HEK293 (cell line): ENCODE measurements around the gene BPHL.

Source experiments
- CTCF ChIA-PET: fragments of 350-600 bp; formaldehyde crosslinking; extraction: SDS; loops from one replicate; lab custom pipeline; 2021; ENCODE audit warnings: antibody characterized with exemption; lab: Yijun Ruan, JAX
- POLR2A ChIA-PET: fragments of 300-600 bp; formaldehyde crosslinking; extraction: SDS; loops from one replicate; lab custom pipeline; 2020; ENCODE audit warnings: antibody characterized with exemption, inconsistent platforms; lab: Yijun Ruan, JAX
- H3K27ac ChIP-seq: fragments of 200-500 bp; sonication (Bioruptor generic); 2 replicates; pipeline ENCODE4 v1.5.1; 2014; ENCODE audit warnings: low read depth, low read length, control low read depth, inconsistent platforms; ENCODE audit errors: extremely low read depth
- H3K36me3 ChIP-seq, 2 experiments: fragments of 200-500 bp in 1 of 2; sonication (Bioruptor generic) in 1 of 2; 1 replicate in 1 of 2; 2 replicates in 1 of 2; pipeline ENCODE4 v1.5.1; 2014 to 2017; ENCODE audit warnings: inconsistent platforms in 2 of 2, low read length in 2 of 2; ENCODE audit not compliant: control insufficient read depth in 2 of 2, insufficient read depth in 1 of 2
- H3K4me1 ChIP-seq: fragments of 200-500 bp; sonication (Bioruptor generic); 2 replicates; pipeline ENCODE4 v1.5.1; 2014; ENCODE audit warnings: mild to moderate bottlenecking, low read length, inconsistent platforms; ENCODE audit not compliant: control insufficient read depth, insufficient read depth
- H3K4me3 ChIP-seq: 2 replicates; pipeline ENCODE4 v1.5.1; 2011; ENCODE audit warnings: low read depth, mild to moderate bottlenecking, control low read depth, low read length, moderate library complexity
- H3K9me3 ChIP-seq: fragments of 200-500 bp; sonication (Bioruptor generic); 2 replicates; pipeline ENCODE4 v1.5.1; 2014; ENCODE audit warnings: low read depth, low read length, inconsistent platforms; ENCODE audit not compliant: control insufficient read depth, insufficient read depth
- IKZF3 ChIP-seq: fragments of 450-650 bp; IDR thresholded peaks from 2 replicates; pipeline ENCODE4 v1.5.0; 2018; ENCODE audit warnings: missing biosample characterization, mild to moderate bottlenecking, missing genetic modification characterization, moderate library complexity
- MEIS1 ChIP-seq: sonication (generic); formaldehyde crosslinking; IDR thresholded peaks from 2 replicates; pipeline ENCODE4 v1.8.1; 2022; ENCODE audit warnings: missing genetic modification reagents, mild to moderate bottlenecking, borderline replicate concordance
- OVOL3 ChIP-seq: fragments of 450-650 bp; formaldehyde crosslinking; IDR thresholded peaks from 2 replicates; pipeline ENCODE4 v1.5.1; 2016; ENCODE audit warnings: missing biosample characterization, missing genetic modification characterization
- PRDM1 ChIP-seq: fragments of 450-650 bp; formaldehyde crosslinking; IDR thresholded peaks from 2 replicates; pipeline ENCODE4; 2016; ENCODE audit warnings: missing biosample characterization, missing genetic modification characterization
- PRDM4 ChIP-seq: fragments of 450-650 bp; formaldehyde crosslinking; IDR thresholded peaks from 2 replicates; pipeline ENCODE4 v1.5.1; 2017; ENCODE audit warnings: missing biosample characterization, missing genetic modification characterization
- SP7 ChIP-seq: fragments of 450-650 bp; formaldehyde crosslinking; IDR thresholded peaks from 2 replicates; pipeline ENCODE4 v1.5.1; 2016; ENCODE audit warnings: missing biosample characterization, missing genetic modification characterization
- TRIM28 ChIP-seq: IDR thresholded peaks from 2 replicates; pipeline ENCODE4 v1.6.1; 2011; ENCODE audit warnings: low read length, control low read depth, borderline replicate concordance
- ZBTB26 ChIP-seq: fragments of 450-650 bp; formaldehyde crosslinking; optimal IDR thresholded peaks from 2 replicates; pipeline ENCODE3; 2016; ENCODE audit warnings: missing biosample characterization, mild to moderate bottlenecking, missing genetic modification characterization
- ZBTB6 ChIP-seq: fragments of 450-650 bp; formaldehyde crosslinking; IDR thresholded peaks from 2 replicates; pipeline ENCODE4 v1.5.1; 2017; ENCODE audit warnings: missing biosample characterization, missing genetic modification characterization
- ZIC2 ChIP-seq: fragments of 450-650 bp; formaldehyde crosslinking; IDR thresholded peaks from 2 replicates; pipeline ENCODE4 v1.5.1; 2016; ENCODE audit warnings: missing biosample characterization, missing genetic modification characterization
- ZNF133 ChIP-seq: fragments of 450-650 bp; formaldehyde crosslinking; IDR thresholded peaks from 2 replicates; pipeline ENCODE4 v1.5.1; 2016; ENCODE audit warnings: missing biosample characterization, missing genetic modification characterization
- ZNF140 ChIP-seq: fragments of 450-650 bp; formaldehyde crosslinking; IDR thresholded peaks from 2 replicates; pipeline ENCODE4 v1.5.1; 2016; ENCODE audit warnings: missing biosample characterization, missing genetic modification characterization
- ZNF146 ChIP-seq: fragments of 450-650 bp; formaldehyde crosslinking; IDR thresholded peaks from 2 replicates; pipeline ENCODE4 v1.5.1; 2016; ENCODE audit warnings: missing biosample characterization, missing genetic modification characterization
- ZNF16 ChIP-seq: fragments of 450-650 bp; formaldehyde crosslinking; IDR thresholded peaks from 2 replicates; pipeline ENCODE4 v1.5.1; 2016; ENCODE audit warnings: low read depth, missing biosample characterization, missing genetic modification characterization
- ZNF169 ChIP-seq: fragments of 450-650 bp; formaldehyde crosslinking; IDR thresholded peaks from 2 replicates; pipeline ENCODE4 v1.5.1; 2016; ENCODE audit warnings: missing biosample characterization, missing genetic modification characterization
- ZNF2 ChIP-seq: fragments of 450-650 bp; formaldehyde crosslinking; IDR thresholded peaks from 2 replicates; pipeline ENCODE4 v1.5.1; 2016; ENCODE audit warnings: missing biosample characterization, missing genetic modification characterization
- ZNF211 ChIP-seq: fragments of 450-650 bp; formaldehyde crosslinking; IDR thresholded peaks from 2 replicates; pipeline ENCODE4 v1.5.1; 2016; ENCODE audit warnings: low read depth, missing biosample characterization, missing genetic modification characterization
- ZNF350 ChIP-seq: fragments of 450-650 bp; formaldehyde crosslinking; IDR thresholded peaks from 2 replicates; pipeline ENCODE4 v1.5.0; 2017; ENCODE audit warnings: missing biosample characterization, mild to moderate bottlenecking, missing genetic modification characterization
- ZNF354C ChIP-seq: fragments of 450-650 bp; formaldehyde crosslinking; IDR thresholded peaks from 2 replicates; pipeline ENCODE4 v1.5.1; 2016; ENCODE audit warnings: missing biosample characterization, missing genetic modification characterization, low read depth, borderline replicate concordance
- ZNF544 ChIP-seq: fragments of 450-650 bp; formaldehyde crosslinking; IDR thresholded peaks from 2 replicates; pipeline ENCODE4 v1.5.0; 2017; ENCODE audit warnings: missing biosample characterization, missing genetic modification characterization
- ZNF677 ChIP-seq: fragments of 450-650 bp; IDR thresholded peaks from 2 replicates; pipeline ENCODE4 v1.5.0; 2018; ENCODE audit warnings: missing biosample characterization, mild to moderate bottlenecking, missing genetic modification characterization, moderate library complexity
- ZNF701 ChIP-seq: fragments of 450-650 bp; formaldehyde crosslinking; IDR thresholded peaks from 2 replicates; pipeline ENCODE4 v1.5.1; 2016; ENCODE audit warnings: missing biosample characterization, missing genetic modification characterization
- ZNF747 ChIP-seq: fragments of 450-650 bp; formaldehyde crosslinking; IDR thresholded peaks from 2 replicates; pipeline ENCODE4 v1.5.1; 2016; ENCODE audit warnings: missing biosample characterization, missing genetic modification characterization
- TF ChIP-seq, protein P1 (sequence below): fragments of 450-650 bp; formaldehyde crosslinking; IDR thresholded peaks from 2 replicates; pipeline ENCODE4 v1.5.1; 2016; ENCODE audit warnings: missing biosample characterization, missing genetic modification characterization, low read depth
- TF ChIP-seq, protein P2 (sequence below): fragments of 450-650 bp; formaldehyde crosslinking; IDR thresholded peaks from 2 replicates; pipeline ENCODE4 v1.5.1; 2016; ENCODE audit warnings: missing biosample characterization, missing genetic modification characterization
- TF ChIP-seq, protein P3 (sequence below): fragments of 450-650 bp; formaldehyde crosslinking; IDR thresholded peaks from 2 replicates; pipeline ENCODE4 v1.5.1; 2016; ENCODE audit warnings: missing biosample characterization, missing genetic modification characterization

The BPHL gene

DNA sequence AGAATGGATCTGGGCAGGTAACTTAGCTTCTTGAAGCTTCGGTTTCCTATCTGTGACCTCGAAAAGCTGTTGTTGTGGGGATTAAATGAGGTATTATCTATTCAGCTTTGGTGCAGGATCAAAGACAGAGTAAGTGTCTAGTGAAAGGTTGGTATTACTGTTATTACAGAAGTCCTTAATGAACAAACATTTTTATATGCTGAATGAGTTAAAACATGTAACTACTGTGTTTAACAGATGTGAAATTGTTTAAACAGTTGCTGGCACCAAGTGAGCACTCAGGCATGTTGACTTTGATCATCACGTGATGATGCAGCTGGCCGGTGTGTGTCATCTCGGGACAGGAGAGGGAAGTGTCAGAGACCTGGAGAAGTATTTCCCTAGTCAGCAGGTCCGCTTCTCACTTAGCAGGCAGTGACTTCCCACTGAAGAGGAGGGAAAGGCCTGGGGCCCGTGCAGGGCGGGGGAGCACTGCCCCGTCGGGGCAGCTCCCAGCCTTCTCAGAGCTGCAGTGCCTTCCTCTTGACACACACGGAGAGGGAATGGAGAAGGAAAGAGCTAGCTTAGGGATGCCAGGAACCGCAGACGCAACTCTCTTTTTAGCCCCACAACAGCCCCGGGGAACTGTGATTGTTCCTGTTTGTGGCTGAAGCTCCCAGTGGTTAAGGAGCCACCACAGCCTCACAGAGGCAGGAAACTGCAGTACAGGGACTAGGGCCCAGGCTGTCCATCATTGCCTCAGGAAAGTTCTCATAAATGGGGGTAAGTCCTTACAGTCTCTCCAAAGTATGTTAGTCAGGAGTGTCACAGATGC, 20.8 kb downstream of the BPHL start:
- Histone ChIP-seq H3K9me3 (no peaks in the 10 kb centered on the region), H3K4me1 (no peaks in the 10 kb centered on the region), H3K27ac (no peak overlapping the region), H3K36me3 (peaks cover 14 to 60% of the 10 kb centered on the region in 2 experiments; a peak in 2 of 3 replicates), H3K4me3 (no peak overlapping the region)
- ChIA-PET POLR2A (interaction anchor here (0.5 to 1.1 kb wide), 3 partner anchors 70 to 319 kb away, joined by 3 to 4 read pairs (median 3); no protein-coding TSS in a partner anchor), CTCF (interaction anchor here (0.7 to 1.7 kb wide), 7 partner anchors 8 to 1017 kb away, joined by 3 to 6 read pairs (median 3); partner anchors contain the start of gene TUBB2A)
- TF ChIP-seq ZBTB26 (tag by site-specific recombination) (no peak), ZNF354C (tag by site-specific recombination) (no peak), ZNF169 (tag by site-specific recombination) (no peak), IKZF3 (tag by site-specific recombination) (no peak), ZNF211 (tag by site-specific recombination) (no peak), PRDM1 (no peak), ZNF544 (tag by site-specific recombination) (no peak), ZNF140 (tag by site-specific recombination) (no peak), ZNF133 (tag by site-specific recombination) (no peak), ZNF146 (tag by site-specific recombination) (no peak), ZNF701 (tag by site-specific recombination) (no peak), ZIC2 (tag by site-specific recombination) (no peak), OVOL3 (tag by site-specific recombination) (no peak), SP7 (tag by site-specific recombination) (no peak), ZNF16 (no peak), ZNF2 (tag by site-specific recombination) (no peak)
- TF ChIP-seq, protein P1, sequence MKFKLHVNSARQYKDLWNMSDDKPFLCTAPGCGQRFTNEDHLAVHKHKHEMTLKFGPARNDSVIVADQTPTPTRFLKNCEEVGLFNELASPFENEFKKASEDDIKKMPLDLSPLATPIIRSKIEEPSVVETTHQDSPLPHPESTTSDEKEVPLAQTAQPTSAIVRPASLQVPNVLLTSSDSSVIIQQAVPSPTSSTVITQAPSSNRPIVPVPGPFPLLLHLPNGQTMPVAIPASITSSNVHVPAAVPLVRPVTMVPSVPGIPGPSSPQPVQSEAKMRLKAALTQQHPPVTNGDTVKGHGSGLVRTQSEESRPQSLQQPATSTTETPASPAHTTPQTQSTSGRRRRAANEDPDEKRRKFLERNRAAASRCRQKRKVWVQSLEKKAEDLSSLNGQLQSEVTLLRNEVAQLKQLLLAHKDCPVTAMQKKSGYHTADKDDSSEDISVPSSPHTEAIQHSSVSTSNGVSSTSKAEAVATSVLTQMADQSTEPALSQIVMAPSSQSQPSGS (tag by site-specific recombination): no peak
- TF ChIP-seq, protein P2, sequence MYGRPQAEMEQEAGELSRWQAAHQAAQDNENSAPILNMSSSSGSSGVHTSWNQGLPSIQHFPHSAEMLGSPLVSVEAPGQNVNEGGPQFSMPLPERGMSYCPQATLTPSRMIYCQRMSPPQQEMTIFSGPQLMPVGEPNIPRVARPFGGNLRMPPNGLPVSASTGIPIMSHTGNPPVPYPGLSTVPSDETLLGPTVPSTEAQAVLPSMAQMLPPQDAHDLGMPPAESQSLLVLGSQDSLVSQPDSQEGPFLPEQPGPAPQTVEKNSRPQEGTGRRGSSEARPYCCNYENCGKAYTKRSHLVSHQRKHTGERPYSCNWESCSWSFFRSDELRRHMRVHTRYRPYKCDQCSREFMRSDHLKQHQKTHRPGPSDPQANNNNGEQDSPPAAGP (tag by site-specific recombination): no peak

DNA sequence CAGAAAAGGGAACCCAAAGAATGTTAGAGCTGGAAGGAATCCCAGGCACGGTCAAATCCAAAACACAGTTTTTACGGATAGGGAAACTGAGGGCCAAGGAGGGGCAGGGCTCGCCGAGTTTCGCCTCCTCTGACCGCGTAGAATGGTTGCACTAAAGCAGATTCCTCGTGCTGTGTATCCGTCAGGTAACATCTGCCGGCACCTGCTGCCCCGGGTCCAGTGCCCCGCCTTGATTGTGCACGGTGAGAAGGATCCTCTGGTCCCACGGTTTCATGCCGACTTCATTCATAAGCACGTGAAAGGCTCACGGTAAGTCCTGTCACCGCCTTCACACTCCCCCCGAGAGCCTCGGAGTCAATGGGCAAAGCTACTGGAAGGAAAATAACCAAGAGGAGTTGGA, 21.7 kb downstream of the BPHL start:
- ChIA-PET CTCF (interaction anchor here (0.7 to 1.7 kb wide), 4 partner anchors 9 to 55 kb away, joined by 3 to 6 read pairs (median 3); partner anchors contain the start of gene TUBB2A), POLR2A (no interaction called here)
- Histone ChIP-seq H3K9me3 (no peaks in the 10 kb centered on the region), H3K36me3 (peaks cover 14 to 60% of the 10 kb centered on the region in 2 experiments; a peak in 2 of 3 replicates), H3K27ac (no peak overlapping the region), H3K4me1 (no peaks in the 10 kb centered on the region), H3K4me3 (no peak overlapping the region)
- TF ChIP-seq ZBTB6 (tag by site-specific recombination) (no peak), ZNF350 (no peak), ZNF677 (tag by site-specific recombination) (no peak), OVOL3 (tag by site-specific recombination) (no peak), PRDM4 (tag by site-specific recombination) (no peak), ZNF747 (tag by site-specific recombination) (no peak), ZNF354C (tag by site-specific recombination) (no peak), TRIM28 (no peak), ZNF2 (tag by site-specific recombination) (no peak), MEIS1 (CRISPR knock-in tag) (no peak)
- TF ChIP-seq, protein P3, sequence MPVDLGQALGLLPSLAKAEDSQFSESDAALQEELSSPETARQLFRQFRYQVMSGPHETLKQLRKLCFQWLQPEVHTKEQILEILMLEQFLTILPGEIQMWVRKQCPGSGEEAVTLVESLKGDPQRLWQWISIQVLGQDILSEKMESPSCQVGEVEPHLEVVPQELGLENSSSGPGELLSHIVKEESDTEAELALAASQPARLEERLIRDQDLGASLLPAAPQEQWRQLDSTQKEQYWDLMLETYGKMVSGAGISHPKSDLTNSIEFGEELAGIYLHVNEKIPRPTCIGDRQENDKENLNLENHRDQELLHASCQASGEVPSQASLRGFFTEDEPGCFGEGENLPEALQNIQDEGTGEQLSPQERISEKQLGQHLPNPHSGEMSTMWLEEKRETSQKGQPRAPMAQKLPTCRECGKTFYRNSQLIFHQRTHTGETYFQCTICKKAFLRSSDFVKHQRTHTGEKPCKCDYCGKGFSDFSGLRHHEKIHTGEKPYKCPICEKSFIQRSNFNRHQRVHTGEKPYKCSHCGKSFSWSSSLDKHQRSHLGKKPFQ (tag by site-specific recombination): no peak
